Activated CD8-positive, alpha-beta memory T cell treated with anti-CD3 and anti-CD28 coated beads for 24 hours (primary cell): ENCODE measurements around the gene ZBTB7C.

Source experiments
- DNase-seq: peaks from one replicate; pipeline ENCODE4 v3.0.0-alpha.2; 2020

ZBTB7C gene

GRCh38 chr18:48006415-48007175 lies 402.6 kb downstream of the ZBTB7C start:
- DNase-seq, result peak; percentile 45

GRCh38 chr18:48004577-48004976 lies 404.6 kb downstream of the ZBTB7C start:
- peak; percentile 4 for DNase-seq

DNA sequence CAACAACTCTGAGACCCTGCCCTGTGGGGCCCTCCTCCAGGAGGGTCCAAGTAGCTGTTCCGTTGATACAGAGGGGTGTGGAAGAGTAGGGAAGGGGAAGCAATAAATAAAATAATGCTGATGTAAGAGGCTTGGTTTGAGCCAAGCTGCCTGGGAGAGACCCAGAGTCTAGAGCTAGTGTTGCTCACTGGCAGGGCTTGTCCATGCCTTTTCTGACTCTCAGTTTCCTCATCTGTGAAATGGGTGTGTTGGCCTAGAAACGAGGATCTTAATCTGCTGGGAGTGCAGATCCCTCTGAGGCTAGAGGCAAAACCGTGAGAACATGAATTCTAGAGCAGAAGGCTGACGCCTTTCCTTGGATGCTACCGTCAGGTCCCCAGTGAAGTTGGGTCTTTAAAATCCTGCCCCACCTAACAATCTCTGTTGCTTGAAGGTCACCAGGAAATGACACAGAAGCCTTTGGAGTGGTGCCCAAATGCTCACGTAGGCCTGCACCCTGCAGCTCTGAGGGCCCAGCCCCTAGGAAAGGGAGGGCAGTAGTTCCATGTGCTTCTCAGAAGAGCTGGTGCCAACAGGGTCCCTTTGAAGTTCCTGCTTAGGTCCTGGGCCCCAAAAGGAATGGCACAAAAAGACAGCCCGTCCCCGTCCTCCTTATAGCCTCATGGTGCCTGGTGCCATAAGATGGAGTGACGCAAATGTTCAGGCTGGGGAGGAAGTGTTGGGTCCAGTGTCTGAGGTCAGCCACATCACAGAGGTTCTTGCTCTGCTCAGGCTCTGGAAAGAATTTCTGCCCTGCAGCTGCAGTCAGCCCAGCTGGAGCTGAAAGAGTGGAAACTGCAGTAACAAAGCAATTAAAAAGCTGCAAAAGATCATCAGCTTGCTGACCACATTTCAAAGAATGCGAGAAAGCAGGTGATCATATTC lies 405.5 kb downstream of the ZBTB7C start:
- peak; percentile 42 for DNase-seq

DNA sequence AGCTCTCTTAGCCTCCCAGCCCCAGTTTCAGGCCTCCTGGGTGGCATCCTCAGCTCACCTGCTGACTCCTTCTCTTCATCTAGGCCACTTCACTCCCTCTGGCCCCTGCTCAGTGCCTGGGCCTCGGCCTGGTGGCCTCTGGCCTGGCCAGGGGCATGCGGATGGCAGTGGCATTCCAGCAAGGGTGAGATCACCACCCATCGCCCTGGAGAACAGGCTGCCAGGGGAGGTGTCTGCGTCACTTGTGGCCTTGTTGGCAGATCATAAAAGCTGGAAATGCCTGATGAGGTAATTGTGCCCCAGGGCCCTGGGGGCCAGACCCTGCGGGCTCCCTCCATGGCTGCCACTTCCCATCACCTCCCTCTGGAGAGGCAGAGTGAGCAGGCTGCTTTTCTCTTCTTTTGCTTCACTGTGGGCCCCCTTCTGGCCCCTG lies 406.2 kb downstream of the ZBTB7C start:
- peak; percentile 41 for DNase-seq

- peak; percentile 40 for DNase-seq
Measured at GRCh38 chr18:48000701-48001100, 408.5 kb downstream of the ZBTB7C start.

DNA sequence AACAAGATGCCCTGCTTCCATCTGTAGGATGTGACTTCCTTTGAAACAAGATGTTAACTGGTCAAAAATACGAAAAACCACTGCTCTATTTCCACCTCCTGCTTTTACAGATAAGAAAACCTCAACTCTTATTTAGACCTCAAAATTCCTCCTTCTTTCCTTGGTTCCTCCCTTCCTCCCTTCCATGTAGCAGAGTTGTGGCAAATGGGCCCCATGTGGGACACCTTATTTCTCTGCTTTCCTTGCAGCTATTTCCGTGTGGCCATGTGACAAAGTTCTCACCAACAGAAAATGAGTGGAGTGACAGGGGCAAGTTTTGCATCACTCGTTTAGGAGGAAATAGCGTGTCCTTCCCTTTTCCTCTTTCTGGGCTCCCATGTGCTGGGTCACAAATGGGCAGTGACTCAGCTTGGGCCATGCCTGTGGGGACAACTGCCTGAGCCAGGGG lies 409.4 kb downstream of the ZBTB7C start:
- DNase-seq, result peak; percentile 30

GRCh38 chr18:47997338-47997780 lies 411.8 kb downstream of the ZBTB7C start:
- peak; percentile 60 for DNase-seq

GRCh38 chr18:47996091-47996541 lies 413.1 kb downstream of the ZBTB7C start:
- DNase-seq, result peak; percentile 0

GRCh38 chr18:47995654-47996053 lies 413.5 kb downstream of the ZBTB7C start:
- DNase-seq, result no peak

DNA sequence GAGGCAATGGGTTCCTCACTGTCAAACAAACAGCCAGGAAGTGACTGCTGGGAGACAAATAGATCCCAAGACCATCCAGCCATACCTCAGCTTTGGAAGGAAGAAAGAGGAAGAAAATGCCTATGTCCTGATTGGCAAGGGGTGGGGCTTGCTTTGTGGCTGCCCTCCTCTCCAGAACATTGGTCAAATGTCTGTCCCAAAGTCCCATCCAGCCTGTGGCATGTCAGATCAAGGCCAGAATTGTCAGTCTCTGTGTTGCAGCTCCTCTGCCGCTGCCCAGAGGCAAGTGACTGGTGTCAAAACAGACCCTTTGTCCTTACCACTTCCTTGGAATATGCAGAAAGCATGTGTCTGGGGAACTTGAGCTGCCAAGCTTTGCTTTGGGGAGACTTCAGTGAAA lies 415.8 kb downstream of the ZBTB7C start:
- peak; percentile 38 for DNase-seq

DNA sequence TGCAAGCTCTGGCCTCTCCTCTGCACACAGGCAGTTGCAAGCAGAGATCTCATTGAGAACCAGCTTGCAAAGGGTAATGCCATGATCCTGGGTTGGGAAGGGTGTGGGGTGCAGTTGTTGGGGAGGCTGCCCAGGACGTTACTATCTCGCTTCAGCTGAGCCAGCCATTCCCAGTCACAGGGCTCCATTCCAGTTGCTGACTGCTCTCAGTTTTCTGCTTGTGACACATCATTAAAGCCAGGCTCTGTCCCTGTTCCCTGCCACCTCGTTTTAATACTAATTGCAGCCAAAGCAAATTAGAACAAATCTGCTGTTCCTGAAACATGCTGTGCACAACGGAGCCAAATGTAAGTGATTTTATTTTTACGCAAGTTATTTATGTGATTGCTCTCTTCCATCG lies 416.2 kb downstream of the ZBTB7C start:
- DNase-seq, result peak; percentile 21

DNA sequence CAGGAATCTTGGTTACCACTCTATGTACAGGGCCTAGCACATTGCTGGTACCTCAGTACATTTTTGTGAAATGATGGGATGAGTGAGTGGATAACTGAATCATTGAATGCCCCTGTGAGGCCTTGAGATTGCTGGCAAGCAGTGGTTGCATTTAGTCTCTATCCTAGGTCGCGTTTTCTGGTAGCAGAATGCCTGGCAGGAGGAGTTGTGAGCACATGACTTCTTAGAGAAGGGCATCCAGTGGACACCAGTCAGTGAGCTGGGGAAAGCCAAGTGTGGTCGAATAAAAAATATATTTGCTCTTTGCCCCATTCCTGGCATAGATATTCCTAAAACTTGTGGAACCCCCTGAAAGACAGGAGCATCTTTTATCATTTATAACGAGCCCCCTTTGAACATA lies 416.9 kb downstream of the ZBTB7C start:
- DNase-seq, result peak; percentile 9

GRCh38 chr18:47990981-47991380 lies 418.2 kb downstream of the ZBTB7C start:
- no peak for DNase-seq

- DNase-seq, result no peak
Measured at GRCh38 chr18:47987388-47987699, 421.8 kb downstream of the ZBTB7C start.

DNA sequence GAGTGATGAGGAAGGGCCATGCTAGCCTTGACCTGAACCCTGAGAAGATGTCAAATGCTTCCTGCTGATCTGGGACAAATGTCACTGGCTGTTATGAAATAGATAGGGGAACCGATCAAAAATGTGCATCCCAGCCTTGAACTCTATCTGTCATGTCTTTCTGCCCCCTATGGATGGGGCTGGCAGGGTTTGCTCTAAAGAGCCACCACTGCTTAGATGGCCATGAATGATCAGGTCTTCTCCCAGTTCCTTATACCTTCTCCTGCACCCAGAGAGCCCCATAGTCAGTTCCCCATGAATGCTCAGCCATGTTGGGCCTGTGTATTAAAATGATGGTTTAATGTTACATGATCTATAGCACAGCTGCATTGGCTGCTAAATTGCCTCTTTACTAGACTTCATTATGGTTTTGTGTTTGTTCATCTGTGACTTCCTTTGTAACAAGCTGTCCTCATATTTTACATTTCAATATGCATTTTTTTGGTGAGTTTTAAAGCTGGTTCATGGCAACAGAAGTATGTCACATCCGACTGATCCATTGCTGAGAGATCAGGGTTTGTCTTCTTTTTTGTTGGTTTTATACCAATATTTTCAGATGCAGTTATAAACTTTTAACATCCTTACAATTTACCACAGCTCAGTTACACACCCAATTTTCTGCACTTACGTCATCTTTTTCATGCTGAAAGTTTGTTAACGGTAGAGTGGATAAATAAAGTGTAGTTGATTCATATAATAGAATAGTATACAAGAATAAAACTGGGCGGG lies 422.4 kb downstream of the ZBTB7C start:
- DNase-seq, result peak; percentile 1

DNA sequence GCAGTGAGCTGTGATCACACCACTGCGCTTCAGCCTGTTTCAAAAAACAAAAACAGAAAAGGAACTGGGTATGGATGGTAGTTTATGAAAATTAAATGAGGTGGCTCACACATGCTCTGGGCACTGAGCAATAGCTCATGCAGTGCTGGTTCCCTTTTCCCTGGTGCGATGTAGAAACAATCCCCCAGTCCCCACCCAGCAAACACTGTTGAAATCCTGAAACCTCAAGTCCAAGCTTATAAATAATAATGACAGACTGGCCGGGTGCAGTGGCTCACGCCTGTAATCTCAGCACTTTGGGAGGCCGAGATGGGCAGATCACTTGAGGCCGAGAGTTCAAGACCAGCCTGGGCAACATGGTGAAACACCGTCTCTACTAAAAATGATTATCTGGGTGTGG lies 423.3 kb downstream of the ZBTB7C start:
- no peak for DNase-seq

GRCh38 chr18:47984991-47985390 lies 424.2 kb downstream of the ZBTB7C start:
- DNase-seq, result no peak

- DNase-seq, result no peak
Measured at GRCh38 chr18:47983946-47984345, 425.2 kb downstream of the ZBTB7C start.

DNA sequence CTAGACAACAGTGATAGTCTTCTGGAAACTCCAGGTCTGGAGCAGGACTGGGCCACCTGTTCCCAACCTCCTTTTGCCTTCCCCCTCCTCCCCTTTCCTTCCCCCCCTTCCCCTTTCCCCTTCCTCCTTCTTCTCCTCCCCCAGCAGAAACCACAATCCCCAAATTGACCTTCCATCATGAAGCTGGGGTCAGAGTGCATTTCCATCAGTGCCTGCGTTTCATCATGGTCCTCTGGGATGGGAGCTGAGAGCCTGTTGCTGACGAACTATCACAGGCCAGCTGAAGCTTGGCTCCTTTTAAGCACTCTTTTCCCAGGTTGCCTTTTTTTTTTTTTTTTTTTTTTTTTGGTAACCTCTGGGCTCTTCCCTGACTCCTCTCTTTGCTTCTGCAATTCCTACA lies 426.1 kb downstream of the ZBTB7C start:
- DNase-seq, result no peak

DNA sequence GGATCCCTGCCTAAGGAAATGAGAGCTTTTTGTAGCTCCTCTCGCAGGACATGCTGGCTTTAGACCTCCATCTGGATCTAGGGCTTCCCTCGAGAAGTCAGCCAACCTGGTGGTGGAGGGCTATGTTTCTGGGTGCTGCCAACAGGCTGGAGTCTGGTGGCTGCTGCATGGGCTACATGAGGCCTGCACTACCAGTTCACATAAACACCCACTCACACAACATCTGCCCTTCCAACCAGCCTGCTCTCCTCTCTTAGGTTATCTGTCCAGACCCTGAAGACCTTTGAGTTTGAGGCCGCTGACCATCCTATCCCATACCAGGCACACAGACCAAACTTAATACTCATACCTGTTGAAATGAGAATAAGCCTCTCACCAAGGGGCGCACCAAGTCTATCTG lies 427.4 kb downstream of the ZBTB7C start:
- DNase-seq, result no peak

- no peak for DNase-seq
Measured at GRCh38 chr18:47981320-47981719, 427.9 kb downstream of the ZBTB7C start.

DNA sequence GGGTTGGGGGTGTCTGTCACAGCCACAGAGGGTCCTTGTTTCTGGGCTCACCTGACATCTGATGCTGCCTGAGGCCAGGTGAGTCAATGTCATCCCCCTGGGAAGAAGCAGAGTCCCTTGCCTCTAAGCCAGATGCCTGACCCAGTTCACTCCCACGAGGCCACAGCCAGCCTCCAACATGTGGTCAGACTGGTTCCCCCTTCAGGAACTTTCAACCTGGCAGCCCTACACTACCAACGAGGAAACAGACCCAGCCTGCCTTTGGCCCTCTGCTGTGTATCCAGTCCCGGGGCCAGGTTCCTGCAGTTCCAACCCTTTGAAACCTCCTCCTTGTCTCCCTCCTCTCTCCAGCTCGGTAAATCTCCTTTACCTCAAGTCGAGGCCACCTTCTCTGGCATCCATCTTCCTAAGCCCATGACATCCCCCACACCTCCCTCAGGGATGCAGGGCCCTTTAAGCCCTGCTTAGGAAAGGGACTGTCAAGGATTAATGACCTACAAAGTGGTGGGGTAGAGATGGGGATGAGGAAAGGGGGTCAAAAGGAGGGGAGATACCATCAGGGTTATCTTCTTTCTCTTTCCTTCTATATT lies 429.5 kb downstream of the ZBTB7C start:
- DNase-seq, result no peak

DNA sequence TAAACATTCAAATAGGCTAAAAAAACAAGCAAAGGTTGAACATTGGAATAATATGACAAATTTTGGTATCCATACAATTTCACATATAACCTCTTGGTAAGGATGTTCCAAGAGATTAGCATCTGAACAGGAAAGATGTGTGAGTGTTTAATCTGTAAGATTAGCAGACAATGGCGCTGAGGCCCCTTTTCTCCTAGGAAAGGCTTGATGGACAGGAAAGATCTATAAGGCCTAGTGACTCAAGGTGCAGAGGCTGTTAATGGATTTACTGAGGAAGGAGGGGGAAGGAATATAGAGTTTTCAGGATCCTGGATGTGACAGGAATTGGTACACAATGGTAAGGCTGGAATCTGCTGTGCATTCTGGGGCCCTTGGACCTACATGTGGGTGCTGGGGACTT lies 430.6 kb downstream of the ZBTB7C start:
- DNase-seq, result no peak
